ENCODE data around the gene OTX2.

The OTX2 gene

DNA sequence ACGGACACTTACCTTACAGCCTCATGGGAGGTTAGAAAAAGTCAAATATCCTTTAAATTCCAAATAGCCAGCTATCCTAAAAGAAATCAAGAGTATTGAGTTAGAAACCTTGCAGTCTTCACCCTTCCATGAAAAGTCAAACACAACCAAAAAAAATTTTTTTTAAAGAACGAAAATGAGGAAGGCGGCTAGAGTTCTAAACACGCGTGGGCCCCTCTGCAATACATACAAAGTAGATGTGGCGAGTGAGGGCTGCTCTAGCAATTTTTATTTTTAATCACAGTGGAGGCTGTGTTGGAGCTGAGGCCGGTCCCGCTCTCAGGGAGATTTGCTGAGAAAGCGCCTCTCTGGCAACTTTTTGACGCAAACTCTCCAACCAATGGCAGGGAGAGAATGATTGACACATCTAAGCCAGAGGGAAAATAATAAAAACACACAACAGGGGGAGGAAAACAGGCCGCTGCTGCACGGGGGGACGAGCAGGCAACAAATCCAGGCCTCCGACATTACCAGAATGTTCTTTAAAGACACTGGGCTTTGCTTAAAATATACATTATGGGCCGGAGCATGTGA lies at the start of gene OTX2:
Gene OTX2, minus strand, starts transcription at position 333 of the 573 bp plus-strand sequence. CDS start 5,023 bp downstream, outside the sequence.
- DNase-seq: no peak

DNA sequence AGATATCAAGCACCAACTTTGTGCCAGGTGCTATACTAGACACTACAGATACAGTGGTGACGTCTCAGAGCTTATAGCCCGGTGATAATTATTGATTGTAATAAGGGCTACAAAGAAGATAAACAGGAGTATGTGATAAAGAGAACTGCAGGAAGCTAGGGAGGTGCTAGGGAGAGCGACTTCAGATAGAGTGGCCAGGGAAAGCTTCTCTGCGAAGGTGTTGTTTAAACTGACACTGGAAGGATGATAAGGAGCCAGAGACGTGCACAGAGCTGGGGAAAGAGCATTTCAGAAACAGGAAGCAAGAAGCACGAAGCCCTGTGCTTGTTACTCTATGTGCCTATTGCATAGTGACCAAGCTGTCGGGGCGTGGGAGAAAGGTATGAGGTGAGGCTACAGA lies 48.1 kb upstream of the OTX2 start:
- no peak for DNase-seq

DNA sequence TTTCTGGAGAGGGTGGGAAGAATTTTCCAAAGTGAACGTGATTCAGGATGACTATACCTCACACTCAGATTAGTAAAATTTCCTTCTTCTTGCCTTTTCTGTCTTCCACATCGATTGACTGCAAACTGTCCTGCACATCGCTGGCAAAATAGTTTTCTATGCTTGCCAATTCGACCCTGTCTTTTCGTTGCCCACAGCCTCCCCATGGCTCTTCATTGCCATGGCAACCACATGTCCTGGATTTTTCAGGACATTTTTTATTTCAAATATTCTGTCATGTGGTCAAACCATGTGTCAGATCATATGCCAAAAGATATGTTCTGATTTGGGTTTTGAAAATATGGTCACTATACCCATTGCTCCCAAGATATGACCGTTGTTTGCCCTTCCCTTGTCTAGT lies 46.9 kb upstream of the OTX2 start:
- DNase-seq: no peak

DNA sequence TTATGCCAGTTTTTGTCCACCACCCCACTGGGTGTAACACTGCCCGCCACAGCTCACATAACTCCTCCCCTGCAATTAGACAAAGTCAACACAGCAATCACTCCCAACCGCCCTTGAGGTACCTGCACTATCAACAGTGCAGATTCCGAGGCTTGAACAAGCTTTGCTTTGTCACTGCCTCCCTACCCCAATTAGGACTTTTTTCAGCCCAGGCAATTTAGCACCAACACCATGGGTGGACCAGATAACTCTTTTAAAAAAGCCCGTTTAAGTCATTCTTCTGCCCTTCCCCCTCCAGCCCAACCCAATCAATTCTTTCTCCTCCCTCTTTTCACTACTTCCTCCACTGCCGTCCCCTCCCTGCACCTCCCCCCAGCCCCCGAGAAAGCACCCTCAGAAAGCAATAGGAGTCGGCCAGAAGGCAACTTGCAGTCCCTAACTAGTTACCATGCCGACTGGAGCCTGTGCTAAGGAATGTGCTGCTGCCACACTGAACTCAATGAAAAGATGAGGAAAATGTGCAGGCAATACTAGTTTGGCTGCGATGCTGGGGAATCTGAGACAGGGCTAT lies 45.7 kb upstream of the OTX2 start:
- DNase-seq: no peak

DNA sequence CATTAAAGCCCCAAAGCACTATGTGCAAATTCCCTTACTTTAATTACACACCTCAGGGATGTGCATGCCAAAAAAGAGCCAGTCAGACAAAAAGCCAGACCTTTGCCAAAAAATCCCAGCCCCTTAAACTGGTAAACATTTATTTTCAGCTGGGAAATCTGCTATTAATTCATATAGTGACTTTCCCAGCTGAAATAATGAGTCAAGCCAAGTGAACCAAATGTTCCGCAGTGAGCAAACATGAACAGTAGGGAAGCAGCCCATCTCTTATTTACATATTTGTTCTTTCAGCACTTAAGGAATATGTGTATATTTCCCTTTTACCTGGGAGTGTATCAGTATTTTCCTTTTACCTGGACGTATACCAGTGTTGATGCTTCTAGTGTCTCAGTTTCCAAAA lies 44.0 kb upstream of the OTX2 start:
- no peak for DNase-seq

DNA sequence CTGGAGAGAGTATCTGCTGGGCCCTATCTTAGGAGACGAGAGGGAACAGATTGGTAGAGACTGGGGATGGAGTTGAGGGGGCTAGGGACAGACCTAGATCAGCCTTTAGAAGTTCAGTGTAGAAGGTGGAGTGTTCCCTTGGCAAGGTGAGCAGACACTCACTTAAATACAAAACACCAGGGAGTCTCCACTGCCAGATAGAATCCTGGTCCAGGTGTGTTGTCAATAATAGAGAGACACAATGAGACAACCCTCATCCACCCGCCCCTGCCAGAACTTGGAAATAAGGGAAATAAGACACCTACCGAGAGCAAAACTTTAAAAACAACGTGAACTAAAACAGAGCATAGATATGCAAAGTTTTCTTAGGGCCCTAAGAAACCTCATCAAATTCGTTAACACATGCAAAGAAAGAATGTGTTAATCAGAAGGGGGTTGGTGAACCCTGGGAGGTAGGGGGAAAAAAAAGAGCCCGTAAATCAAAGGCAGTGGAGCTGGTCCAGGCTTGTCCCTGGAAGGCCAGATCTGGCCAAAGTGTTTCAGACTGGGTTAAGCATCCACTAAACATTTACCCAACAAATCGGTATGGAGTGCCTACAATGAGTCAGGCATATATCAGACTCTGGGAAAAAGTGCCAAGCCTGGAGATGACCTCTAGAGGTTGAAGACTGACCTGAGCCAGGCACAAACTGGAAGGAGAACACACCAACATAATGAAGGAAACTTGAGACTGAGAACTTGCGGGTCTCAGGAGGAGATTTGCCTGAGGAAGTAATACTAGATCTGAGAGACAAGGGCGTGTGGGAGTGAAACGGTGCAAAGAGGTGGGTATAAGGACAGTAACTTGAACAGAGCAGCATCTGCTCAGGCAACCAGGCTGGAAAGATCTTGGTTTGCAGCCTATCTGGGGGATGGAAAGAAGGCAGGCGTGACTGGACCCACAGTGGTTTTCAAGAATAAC lies 37.0 kb upstream of the OTX2 start:
- no peak for DNase-seq

DNA sequence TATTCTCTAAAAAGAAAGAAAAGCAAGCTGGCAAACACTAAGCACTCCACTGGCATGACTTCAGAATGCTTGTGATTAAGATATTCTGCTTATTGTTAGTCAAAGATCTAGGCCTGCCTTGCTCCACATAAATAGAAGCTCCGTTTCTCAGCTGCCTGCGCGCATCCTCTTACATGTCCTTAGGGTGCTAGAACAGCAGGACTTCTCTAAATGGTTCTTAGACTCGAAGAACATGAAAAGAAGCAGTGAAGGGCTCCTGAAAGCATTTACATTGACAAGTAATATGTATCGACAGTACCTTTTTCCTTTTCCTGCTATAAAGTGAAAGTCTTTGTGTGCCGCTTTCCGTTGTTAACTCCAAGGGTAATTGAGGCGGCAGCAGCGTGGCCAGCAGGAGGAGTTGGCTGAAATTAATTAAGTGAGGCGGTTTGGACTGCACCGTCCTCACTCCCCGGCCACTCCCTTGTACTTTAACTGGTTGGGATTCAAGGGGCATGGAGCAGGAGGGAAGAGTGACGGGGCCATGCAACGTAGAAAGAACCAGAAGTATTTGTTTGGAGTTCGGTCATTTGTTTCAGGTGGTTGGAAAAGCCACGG lies 34.2 kb upstream of the OTX2 start:
- no peak for DNase-seq

DNA sequence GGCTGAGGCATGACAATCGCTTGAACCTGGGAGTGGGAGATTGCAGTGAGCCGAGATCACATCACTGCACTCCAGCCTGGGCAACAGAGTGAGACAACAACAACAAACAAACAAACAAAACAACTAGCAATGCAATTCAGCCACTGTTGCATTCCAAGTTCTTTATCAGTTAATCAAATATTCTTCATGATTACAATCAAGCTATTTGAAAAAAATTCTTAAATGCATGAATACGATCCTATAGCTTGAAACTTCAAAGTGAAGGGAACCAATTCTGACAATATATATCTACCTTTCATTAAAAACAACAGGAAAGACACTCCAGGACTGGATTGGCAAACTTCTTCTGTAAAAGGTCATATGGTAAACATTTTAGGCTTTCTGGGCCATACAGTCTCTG lies 31.3 kb upstream of the OTX2 start:
- no peak for DNase-seq

DNA sequence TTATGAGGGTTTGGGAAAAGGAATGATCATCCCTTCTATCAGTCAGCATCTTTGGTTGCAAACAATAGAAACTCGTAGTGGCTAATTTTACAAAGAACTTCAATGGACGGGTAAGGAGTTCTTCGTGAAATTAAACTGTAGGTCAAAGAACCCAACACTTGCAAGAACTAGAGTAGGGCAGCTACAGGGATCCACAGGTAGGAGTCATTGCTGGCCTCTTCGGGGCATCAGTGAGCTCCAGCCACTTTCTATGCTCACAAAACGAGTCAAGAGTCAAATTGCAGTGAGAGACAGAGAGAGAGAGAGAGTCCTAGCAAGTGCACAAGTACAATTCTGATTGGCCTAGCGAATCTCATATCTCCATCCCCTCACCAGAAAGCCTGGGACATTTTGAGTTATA lies 29.9 kb upstream of the OTX2 start:
- no peak for DNase-seq

DNA sequence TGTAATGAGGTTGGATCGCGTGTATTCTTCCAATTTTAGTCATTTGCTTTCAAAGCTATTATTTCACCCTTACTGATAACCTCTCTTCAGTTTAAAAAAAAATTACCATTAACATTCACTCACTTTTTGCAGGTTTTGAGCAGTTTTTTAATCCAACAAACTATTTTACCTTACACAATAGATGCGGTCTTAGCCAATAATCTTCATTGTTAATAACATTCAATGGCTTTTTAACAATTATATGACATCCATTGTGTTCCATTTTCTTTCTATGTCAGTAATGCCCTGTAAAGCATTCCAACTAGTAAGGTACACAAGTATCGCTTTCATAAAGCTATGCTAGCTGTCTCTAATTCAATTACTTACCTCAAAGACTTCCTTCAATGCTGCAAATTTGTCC lies 18.9 kb upstream of the OTX2 start:
- DNase-seq: no peak

DNA sequence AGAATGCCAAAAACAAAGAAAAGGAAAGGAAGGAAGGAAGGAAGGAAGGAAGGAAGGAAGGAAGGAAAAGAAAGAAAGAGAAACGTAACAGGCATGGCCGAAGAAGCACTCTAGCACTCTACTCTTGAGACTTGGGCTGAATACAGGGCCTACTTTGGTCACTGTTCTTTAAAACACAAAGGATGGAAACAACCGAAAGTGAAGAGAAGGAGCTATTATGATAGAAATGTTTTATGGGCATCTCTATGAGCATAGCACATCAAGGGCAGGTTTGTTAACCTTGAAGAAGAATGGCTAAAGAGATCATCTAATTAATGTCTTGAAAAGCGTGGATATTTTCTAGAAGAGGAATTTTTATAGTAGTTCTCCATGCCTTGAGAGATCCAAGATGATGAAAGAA lies 15.9 kb upstream of the OTX2 start:
- no peak for DNase-seq

DNA sequence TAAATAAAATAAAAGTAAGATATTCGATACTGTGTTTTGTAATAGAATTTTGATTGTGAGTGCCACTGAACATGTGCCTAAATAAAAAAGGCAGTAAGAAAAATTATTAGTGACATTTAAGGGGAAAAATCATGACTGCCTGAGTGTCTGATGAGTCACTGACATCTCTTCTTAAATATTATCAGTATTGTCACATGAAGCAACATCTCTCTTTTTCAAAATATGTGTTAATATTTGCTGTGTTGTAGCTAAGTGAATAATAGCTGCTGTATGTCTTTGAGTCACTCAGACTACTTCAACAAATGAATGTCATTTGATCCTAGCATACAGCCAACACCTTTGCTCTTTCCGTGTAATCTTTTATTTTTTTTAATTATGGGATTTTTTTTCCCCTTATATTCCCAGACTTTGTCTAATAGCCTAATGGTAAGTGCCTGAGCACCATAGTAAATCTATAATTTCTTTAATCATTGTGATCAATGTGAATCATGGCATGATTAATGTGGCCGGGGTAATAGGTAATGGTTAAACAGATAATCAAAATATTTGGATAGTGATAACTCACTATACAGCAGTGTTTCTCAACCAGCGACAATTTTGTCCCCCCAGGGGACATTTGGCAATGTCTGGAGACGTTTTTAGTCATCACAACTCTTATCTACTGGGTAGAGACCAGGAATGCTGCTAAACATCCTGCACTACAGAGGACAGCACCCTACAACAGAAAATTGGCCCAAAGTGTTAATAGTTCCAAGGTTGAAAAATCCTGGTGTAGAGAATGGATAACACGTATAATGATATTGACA lies 11.7 kb upstream of the OTX2 start:
- no peak for DNase-seq

DNA sequence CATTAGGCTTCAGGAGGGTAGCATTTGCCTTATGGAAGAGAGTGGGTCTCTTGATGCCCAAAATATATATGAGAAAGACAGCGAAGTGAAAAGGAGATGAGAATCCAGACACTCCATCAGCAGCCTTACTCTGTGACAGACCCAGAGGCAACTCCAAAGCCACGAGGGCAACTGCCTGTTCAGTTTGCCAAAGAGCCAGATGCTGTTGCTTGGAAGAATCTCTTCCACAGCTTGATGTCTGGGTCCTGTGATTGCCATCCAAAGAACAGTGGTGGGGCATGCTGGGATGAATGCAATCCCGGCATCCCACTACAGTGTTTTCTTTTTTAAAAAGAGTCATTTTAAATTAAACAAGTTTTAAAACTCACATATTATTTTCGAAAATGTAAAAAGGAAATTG lies 10.9 kb upstream of the OTX2 start:
- DNase-seq: no peak

DNA sequence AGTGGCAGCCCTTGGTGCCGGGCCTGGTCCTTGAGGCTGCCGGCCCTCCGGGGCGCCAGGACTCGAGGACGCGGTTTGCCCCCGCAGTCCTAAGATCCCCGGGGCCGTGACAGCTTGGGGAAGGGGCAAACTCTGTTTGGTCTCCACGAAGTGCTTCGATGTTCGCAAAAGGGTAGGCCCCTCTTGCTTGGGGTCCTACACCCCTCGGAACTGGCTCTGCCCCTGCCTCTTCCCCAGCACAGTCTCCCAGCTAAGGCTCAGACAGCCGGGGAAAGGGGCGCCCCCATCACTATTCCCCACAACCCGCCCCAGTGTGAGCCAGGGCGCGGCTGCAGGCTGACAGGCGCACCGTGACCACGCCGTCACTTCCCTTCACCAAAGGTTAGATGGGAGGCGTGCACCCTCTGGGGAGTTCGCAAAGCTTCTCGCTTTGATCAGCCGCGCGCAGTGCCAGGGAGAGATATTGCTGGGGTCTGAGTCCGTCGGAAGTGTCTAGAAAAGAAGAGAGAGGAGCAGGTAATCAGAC lies 7.2 kb upstream of the OTX2 start:
- DNase-seq: no peak

DNA sequence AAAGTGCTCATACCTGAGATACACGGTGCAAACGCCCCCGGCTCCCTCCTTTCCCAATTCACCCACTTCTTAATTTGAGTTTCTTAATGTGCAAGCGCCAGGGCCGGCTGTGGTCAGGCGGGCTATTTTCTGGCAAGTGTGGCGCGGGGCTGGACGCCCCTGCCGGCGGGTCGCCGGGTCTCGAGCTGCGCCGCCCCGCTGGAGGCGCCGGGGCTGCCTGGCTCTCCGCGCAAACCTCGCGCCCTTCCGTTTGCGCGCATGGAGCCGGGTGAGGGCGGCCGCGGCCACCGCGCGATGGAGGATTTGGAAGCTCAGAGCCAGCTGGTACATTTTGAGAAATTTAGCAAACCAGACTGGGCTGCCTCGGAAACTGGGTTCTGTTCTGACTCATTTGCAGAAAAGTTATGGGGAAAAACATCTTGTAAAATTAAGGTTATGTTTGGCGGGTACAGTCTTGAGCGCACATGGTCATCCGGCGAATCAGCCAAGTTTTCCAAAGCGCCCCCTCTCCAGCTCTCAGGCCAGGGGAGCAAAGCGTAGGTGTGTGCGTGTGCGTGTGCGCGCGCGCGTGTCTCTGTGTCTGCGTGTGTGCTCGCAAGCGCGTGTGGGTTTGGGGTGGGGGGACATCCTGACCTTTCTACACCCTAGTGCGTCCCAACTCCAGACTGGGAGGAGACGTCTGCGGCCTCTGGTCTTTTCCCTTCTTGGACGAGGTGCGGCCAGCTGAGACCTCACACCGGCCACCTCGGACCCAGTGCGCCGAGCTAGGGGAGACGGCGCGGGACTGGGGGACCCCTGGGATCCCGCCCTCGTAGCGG lies 6.5 kb upstream of the OTX2 start:
- no peak for DNase-seq

DNA sequence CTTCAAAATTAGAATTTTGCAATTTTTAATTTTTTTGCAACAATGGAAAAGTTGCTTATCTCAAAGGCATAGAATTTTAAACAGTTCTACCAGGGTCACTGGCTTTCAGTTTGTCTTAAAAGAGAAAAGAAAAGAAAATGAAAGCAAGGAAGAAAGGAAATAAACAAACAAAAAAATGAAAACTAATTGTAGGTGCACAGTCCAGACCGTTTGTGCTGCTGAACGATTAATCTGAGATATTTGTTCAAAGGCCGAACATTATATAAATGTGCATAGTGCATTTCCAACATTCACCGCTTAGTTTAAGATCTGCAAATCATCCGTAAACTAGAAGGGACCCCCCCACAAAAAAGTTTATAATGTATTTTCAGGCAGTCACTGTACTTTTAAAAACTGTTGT lies 5.5 kb upstream of the OTX2 start:
- DNase-seq: no peak

DNA sequence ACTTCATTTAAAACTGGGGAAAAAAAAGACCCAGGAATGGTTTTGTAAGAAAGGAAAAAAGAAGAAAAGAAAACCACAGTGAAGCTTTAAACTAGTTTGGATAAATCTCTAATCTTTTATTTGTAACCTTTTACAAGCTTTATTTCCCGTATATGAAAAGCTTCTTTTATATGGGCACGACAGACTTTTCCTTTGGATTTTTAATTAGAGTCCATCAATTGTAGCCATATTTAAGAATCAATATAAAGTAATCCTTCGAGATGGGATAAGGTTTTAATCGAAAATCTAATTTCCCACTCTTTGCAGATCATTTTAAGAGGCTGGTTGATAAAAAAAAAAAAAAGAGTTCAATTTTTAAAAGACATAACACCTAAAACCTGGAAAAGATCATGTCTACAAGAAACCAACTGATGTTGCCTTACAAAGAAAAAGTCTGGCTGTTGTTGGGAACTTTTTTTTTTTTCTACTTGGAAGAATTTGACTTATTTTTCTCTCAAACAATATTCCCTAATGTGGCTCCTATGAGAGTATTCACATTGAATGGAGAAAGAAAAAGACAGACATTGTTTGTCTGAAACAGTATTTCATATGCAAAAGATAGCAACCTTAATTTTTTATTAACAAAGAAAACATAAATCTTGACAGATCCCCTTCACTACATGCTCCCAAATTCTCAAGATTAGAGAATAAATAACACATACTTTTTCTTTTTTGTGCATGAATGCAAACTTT lies 4.9 kb upstream of the OTX2 start:
- no peak for DNase-seq

DNA sequence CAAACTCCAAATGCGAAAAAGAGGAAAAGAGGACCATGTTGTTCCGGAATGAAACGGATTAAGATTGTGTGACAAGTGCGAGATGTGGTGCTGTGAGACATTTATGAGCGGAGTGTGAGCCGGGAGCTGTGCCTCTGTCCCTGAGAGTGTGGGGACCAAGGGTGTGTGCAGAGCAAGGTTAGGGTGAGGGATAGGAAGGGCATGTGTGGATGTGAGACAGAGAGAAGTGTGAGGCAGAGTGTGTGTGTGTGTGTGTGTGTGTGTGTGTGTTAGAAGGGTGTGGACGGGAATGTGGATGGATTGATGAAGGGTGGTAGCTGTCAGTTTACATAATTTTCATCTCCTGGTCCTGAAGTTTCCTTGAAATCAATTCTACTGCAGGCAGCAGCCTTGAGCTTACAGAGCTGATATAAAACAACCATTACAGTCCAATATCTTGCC lies 4.3 kb upstream of the OTX2 start:
- DNase-seq: no peak

DNA sequence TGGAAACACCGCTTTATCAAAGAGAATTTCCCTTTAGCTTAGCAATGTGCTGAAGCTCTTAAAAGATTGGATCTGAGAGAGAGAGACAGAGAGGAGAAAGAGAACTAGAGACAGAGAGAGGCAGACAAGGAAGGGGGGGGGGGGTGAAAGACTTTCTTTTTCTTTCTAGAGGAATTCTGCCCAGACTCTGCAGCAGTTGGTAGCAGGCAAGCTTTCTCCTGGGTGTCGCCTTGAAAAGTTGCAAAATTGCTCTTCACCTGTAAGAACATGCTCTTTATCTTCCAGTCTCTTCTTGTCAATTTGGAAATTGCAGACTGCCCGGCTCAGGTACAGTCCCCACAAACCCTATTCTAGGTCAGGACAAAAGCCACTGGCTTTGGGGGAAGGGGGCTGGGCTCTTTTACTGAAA lies 2.9 kb upstream of the OTX2 start:
- no peak for DNase-seq

DNA sequence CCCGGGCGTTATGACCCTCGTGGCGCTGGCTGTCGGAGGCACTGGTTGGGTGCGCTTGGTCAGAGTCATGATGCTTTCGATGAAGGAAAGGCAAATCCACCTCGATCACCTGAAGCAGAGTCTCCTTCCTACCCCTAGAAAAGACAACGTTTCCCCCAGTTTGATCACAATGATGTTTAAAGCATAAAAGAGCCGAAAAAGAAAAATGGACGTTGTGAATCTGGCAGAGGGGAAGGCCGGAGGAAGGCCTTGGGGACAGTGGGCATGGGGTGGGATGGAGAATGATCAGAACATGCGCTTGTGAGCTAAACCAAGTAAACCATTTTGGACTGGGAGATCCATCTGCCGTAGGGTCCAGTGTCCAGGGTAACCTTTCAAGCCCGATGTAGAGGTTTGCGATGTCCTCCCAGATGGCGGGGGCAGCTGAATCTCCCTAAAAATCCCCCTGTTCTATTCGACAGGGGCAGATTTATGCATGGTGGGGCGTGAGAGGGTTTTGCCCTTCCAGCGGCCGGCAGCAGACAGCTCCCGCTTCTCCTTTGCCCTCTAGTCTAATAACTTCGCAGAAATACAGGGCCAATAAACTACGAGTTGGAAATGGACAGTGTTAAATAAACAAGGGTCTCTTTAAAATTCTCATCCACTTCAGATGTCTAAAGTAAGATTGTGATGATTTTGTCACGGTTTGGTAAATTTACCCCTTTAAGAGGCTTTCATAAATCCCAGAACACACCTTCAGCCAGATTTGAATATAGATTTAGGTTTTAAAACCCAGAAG lies 2.3 kb upstream of the OTX2 start:
- DNase-seq: no peak

Measured in inflammatory macrophage treated with lipopolysaccharide for 1 hour (primary cell).